Osteocyte (in vitro differentiated cells): ENCODE measurements around the gene THUMPD3. TPM values are rescaled to one million over a fixed set of nuclear protein-coding genes. Genes with fewer than 3 reads are reported as not detected.

Experiments
- DNase-seq: peaks from one replicate; pipeline ENCODE4 v3.0.0; 2021; ENCODE audit warnings: mixed read lengths; ENCODE audit not compliant: unreplicated experiment; ENCODE audit errors: extremely low spot score
- H3K27ac Mint-ChIP-seq: one replicate; pipeline ENCODE4 v1.8.0; 2021; ENCODE audit warnings: mild to moderate bottlenecking, mixed read lengths; ENCODE audit not compliant: unreplicated experiment
- H3K27me3 Mint-ChIP-seq: one replicate; pipeline ENCODE4 v1.8.0; 2021; ENCODE audit warnings: mixed read lengths; ENCODE audit not compliant: unreplicated experiment
- H3K36me3 Mint-ChIP-seq: one replicate; pipeline ENCODE4 v1.8.0; 2021; ENCODE audit warnings: mixed read lengths; ENCODE audit not compliant: unreplicated experiment
- H3K4me1 Mint-ChIP-seq: one replicate; pipeline ENCODE4 v1.8.0; 2021; ENCODE audit warnings: mixed read lengths; ENCODE audit not compliant: unreplicated experiment
- H3K4me3 Mint-ChIP-seq: one replicate; pipeline ENCODE4 v1.8.0; 2021; ENCODE audit warnings: mild to moderate bottlenecking, moderate library complexity, mixed read lengths; ENCODE audit not compliant: unreplicated experiment
- H3K9me3 Mint-ChIP-seq: one replicate; pipeline ENCODE4 v1.8.0; 2021; ENCODE audit warnings: mixed read lengths; ENCODE audit not compliant: unreplicated experiment
- long read RNA-seq: library from polyadenylated mRNA; unstranded; transcript quantifications from one replicate; pipeline ENCODE4 v2.0.0, GENCODE V29; 2021
- total RNA-seq: library from RNA; stranded (reverse); gene quantifications from 2 replicates; pipeline ENCODE4 v1.2.1, GENCODE V29; 2021
- TF ChIP-seq, protein P1 (sequence below): fragments of 200-600 bp; sonication (generic); IDR thresholded peaks from 2 replicates; pipeline ENCODE4 v1.5.0; 2021; ENCODE audit warnings: antibody characterized with exemption, mild to moderate bottlenecking, moderate library complexity

The THUMPD3 gene, protein sequence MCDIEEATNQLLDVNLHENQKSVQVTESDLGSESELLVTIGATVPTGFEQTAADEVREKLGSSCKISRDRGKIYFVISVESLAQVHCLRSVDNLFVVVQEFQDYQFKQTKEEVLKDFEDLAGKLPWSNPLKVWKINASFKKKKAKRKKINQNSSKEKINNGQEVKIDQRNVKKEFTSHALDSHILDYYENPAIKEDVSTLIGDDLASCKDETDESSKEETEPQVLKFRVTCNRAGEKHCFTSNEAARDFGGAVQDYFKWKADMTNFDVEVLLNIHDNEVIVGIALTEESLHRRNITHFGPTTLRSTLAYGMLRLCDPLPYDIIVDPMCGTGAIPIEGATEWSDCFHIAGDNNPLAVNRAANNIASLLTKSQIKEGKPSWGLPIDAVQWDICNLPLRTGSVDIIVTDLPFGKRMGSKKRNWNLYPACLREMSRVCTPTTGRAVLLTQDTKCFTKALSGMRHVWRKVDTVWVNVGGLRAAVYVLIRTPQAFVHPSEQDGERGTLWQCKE
- total RNA-seq = 43.2 and 45.4 TPM in 2 replicates
- long read RNA-seq, transcript THUMPD3-206 (10 exons, 2,877 nt) = minor isoform, 28 of 108 reads
- long read RNA-seq, transcript THUMPD3-201 (10 exons, 3,961 nt) = major isoform, 34 of 108 reads
- long read RNA-seq, partial matches to known transcripts = 13 of 108 reads
- long read RNA-seq, other reads (novel, unspliced or antisense) = 32 of 108 reads

DNA sequence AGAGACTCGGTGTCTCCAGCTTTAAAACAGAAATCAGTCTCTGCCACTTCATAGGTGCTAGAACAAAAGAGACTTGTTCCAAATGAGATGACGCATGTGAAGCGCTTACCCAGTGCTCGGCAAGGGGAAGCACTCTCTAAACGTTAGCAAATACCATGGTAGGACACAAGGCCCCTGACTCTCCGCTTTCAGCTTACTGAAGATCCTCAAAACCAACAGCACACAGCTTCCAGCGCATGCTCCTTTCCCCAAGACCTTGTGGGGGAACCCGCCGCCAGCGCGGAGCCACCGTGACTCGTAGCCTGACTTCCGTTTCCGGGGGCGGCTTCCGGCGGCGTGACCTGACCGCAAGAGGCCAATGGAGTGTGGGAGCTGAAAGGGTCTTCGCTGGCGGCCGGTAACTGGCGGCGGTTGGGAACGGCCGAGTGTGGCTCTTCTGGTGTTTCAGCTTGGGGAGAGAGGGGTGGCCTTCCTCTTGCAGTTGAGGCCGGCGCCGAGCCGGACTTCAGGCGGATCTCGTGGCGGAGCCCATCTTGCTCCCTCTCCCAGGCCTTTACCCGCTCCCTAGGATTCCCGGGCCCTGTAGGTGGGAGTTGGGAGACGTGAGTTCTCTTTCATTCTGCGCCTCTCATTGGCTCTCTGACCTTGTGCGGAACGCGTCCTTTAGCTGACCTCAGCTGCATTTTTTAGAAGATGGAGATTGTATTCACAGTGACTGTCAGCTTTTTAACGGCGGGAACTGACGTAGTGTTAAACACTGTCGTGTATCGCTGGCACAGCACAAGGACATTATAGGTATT lies at the start of gene THUMPD3:
Gene THUMPD3, plus strand, starts transcription at position 324 of the 800 bp plus-strand sequence. CDS start 2,015 bp downstream, outside the sequence.
- Mint-ChIP-seq H3K4me1 (peaks cover 13% of the 10 kb centered on the region), H3K27ac (peak within 1 kb of the TSS; percentile 99), H3K36me3 (peaks cover 12% of the 10 kb centered on the region), H3K27me3 (no peaks in the 10 kb centered on the region), H3K9me3 (no peaks in the 10 kb centered on the region), H3K4me3 (peak within 1 kb of the TSS; percentile 93)
- peak; percentile 94 for DNase-seq
- TF ChIP-seq, protein P1, sequence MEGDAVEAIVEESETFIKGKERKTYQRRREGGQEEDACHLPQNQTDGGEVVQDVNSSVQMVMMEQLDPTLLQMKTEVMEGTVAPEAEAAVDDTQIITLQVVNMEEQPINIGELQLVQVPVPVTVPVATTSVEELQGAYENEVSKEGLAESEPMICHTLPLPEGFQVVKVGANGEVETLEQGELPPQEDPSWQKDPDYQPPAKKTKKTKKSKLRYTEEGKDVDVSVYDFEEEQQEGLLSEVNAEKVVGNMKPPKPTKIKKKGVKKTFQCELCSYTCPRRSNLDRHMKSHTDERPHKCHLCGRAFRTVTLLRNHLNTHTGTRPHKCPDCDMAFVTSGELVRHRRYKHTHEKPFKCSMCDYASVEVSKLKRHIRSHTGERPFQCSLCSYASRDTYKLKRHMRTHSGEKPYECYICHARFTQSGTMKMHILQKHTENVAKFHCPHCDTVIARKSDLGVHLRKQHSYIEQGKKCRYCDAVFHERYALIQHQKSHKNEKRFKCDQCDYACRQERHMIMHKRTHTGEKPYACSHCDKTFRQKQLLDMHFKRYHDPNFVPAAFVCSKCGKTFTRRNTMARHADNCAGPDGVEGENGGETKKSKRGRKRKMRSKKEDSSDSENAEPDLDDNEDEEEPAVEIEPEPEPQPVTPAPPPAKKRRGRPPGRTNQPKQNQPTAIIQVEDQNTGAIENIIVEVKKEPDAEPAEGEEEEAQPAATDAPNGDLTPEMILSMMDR = no peak

DNA sequence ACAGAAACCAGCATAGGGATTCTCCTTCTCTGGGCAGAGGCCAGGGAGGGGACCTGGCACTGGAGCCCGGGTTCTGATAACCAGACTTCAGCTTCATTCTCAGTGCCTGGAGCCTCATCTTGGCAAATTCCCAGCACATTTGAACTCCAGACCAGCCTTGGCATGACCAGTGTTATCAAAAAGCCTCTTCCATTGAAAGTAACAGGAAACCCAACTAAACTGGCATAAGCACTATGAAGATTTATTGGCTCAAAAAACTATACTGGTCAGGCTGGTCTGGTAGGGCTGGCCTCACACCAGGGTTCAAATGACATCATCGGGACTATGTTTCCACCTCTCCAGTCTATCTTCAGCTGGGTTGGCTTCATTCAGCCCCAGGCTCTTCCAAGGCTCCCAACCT lies 48.1 kb upstream of the THUMPD3 start:
- Mint-ChIP-seq H3K27ac (no peak overlapping the region), H3K4me1 (peaks cover 15% of the 10 kb centered on the region), H3K9me3 (no peaks in the 10 kb centered on the region), H3K36me3 (no peaks in the 10 kb centered on the region), H3K27me3 (no peaks in the 10 kb centered on the region), H3K4me3 (no peak overlapping the region)
- TF ChIP-seq, protein P1 = no peak
- DNase-seq = no peak

DNA sequence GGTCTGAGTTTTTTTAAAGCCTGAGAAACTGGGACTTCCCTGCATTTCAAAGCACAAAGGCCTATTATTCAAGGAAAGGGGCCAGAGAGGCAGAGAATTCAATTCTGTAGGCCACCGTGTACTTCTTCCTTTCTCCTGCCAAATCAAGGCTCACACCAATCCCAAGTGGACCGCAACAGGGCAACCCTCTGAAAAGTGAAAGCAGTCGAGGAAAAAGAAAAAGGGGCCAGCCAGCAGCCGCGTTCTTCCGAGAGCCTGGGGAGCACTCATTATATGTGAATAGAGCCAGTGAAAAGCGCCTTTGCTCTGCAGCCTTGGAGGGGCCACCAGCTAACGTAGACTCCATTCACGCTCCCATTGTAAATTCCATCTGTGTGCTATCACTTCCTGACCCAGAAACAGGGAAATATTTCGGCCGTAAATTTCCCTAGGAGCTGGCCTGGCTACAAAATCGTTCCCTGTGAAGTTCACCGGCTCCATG lies 45.9 kb upstream of the THUMPD3 start:
- TF ChIP-seq, protein P1 = no peak
- Mint-ChIP-seq H3K4me3 (peak overlapping the region; percentile 68), H3K27me3 (no peaks in the 10 kb centered on the region), H3K9me3 (no peaks in the 10 kb centered on the region), H3K4me1 (peaks cover 15% of the 10 kb centered on the region), H3K36me3 (no peaks in the 10 kb centered on the region), H3K27ac (peak overlapping the region; percentile 91)
- DNase-seq = no peak

DNA sequence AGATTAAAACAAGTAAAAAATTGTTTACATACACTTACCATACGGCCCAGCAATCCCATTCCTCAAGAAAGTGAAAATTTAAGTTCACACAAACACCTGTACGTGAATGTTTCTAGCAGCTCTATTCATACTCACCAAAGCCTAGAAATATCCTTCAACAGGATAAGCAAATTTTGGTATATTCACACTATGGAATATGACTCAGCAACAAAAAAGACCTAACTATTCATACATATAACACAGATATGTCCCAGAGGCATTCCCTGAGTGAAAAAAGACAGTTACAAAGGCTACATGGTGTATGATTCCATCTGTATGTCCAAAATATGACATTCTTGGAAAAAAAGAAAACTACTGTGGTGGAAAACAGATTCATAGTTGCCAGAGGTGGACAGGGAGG lies 40.1 kb upstream of the THUMPD3 start:
- DNase-seq = no peak
- H3K9me3 Mint-ChIP-seq = peaks cover 5% of the 10 kb centered on the region
- no peak overlapping the region for H3K4me3 Mint-ChIP-seq
- peaks cover 4% of the 10 kb centered on the region for H3K4me1 Mint-ChIP-seq
- TF ChIP-seq, protein P1 = no peak
- no peaks in the 10 kb centered on the region for H3K36me3 Mint-ChIP-seq
- no peak overlapping the region for H3K27ac Mint-ChIP-seq
- no peaks in the 10 kb centered on the region for H3K27me3 Mint-ChIP-seq
